ENCODE measurements around the gene SAFB.

The SAFB gene

GRCh38 chr19:5588441-5588840 is 34.4 kb upstream of the SAFB start:
- no peaks in the 10 kb centered on the region for H3K9me3 ChIP-seq (ENCODE audit: low read length)
- H3K9ac ChIP-seq (ENCODE audit: low read length) = no peak overlapping the region
- no peaks in the 10 kb centered on the region for H3K27me3 ChIP-seq (ENCODE audit: control insufficient read depth in 1 of 2, insufficient read depth in 2 of 2, low read length in 2 of 2)
- H3K4me1 ChIP-seq (ENCODE audit: insufficient read depth, low read length) = peaks cover 15% of the 10 kb centered on the region
- no peak overlapping the region for H3K27ac ChIP-seq (ENCODE audit: low read depth, low read length)
- H3K4me3 ChIP-seq (ENCODE audit: low read depth in 1 of 2, low read length in 2 of 2) = no peak overlapping the region
- peaks cover 69% of the 10 kb centered on the region for H3K36me3 ChIP-seq (ENCODE audit: insufficient read depth, low read length)

DNA sequence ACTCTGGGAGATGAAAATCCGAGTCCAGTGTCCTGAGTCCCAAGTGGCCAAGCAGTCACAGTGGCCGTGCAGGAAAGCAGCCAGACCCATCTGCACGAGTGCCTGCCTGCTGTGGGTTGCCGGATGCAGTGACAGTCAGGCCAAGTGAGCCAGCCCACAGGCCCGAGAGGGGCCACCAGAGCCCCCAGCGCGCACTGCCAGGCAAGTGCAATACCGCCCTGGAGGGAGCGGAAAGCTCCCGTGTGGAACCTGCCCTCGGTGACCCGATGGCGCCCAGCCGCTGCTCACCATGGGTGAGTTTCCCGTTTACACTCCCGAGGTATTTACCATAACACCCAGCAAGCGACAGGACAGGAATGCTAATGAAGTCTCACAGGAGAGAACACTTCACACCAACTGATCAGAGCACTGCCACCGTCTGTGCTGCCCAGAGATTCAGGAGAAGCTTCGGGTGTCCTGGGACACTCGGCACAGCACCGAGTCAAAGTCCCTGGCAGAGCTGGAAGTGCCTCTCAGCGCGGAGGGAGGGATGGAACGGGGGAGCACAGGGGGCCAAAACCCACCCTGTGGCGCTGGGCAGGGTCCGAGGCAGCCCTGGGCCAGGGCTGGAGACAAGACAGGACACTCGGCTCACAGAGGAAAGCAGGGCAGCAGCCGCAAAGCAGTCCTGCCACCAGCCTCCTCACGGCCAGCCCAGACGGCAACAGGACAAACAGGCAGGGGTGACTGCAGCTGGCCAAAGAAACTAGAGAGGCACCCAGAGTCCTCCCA is 33.8 kb upstream of the SAFB start:
- H3K4me3 ChIP-seq (ENCODE audit: low read depth in 1 of 2, low read length in 2 of 2) = no peak overlapping the region
- no peak overlapping the region for H3K9ac ChIP-seq (ENCODE audit: low read length)
- H3K9me3 ChIP-seq (ENCODE audit: low read length) = no peaks in the 10 kb centered on the region
- peaks cover 15% of the 10 kb centered on the region for H3K4me1 ChIP-seq (ENCODE audit: insufficient read depth, low read length)
- peaks cover 75% of the 10 kb centered on the region for H3K36me3 ChIP-seq (ENCODE audit: insufficient read depth, low read length)
- no peak overlapping the region for H3K27ac ChIP-seq (ENCODE audit: low read depth, low read length)
- H3K27me3 ChIP-seq (ENCODE audit: control insufficient read depth in 1 of 2, insufficient read depth in 2 of 2, low read length in 2 of 2) = no peaks in the 10 kb centered on the region

- peaks cover 87% of the 10 kb centered on the region for H3K36me3 ChIP-seq (ENCODE audit: insufficient read depth, low read length)
Observed at GRCh38 chr19:5590151-5590864, 32.6 kb upstream of the SAFB start.

GRCh38 chr19:5590865-5591154 is 32.1 kb upstream of the SAFB start:
- H3K27me3 ChIP-seq (ENCODE audit: control insufficient read depth in 1 of 2, insufficient read depth in 2 of 2, low read length in 2 of 2) = no peaks in the 10 kb centered on the region
- H3K9ac ChIP-seq (ENCODE audit: low read length) = no peak overlapping the region
- no peak overlapping the region for H3K27ac ChIP-seq (ENCODE audit: low read depth, low read length)
- H3K36me3 ChIP-seq (ENCODE audit: insufficient read depth, low read length) = peaks cover 92% of the 10 kb centered on the region
- H3K9me3 ChIP-seq (ENCODE audit: low read length) = no peaks in the 10 kb centered on the region
- H3K4me3 ChIP-seq (ENCODE audit: low read depth in 1 of 2, low read length in 2 of 2) = no peak overlapping the region
- peaks cover 7% of the 10 kb centered on the region for H3K4me1 ChIP-seq (ENCODE audit: insufficient read depth, low read length)

More at GRCh38 chr19:5590151-5590864, 32.6 kb upstream of the SAFB start:
- H3K9ac ChIP-seq (ENCODE audit: low read length) = no peak overlapping the region
- no peaks in the 10 kb centered on the region for H3K9me3 ChIP-seq (ENCODE audit: low read length)
- peaks cover 12% of the 10 kb centered on the region for H3K4me1 ChIP-seq (ENCODE audit: insufficient read depth, low read length)
- no peaks in the 10 kb centered on the region for H3K27me3 ChIP-seq (ENCODE audit: control insufficient read depth in 1 of 2, insufficient read depth in 2 of 2, low read length in 2 of 2)
- H3K4me3 ChIP-seq (ENCODE audit: low read depth in 1 of 2, low read length in 2 of 2) = no peak overlapping the region
- H3K27ac ChIP-seq (ENCODE audit: low read depth, low read length) = no peak overlapping the region

GRCh38 chr19:5591476-5591875 is 31.4 kb upstream of the SAFB start:
- H3K9me3 ChIP-seq (ENCODE audit: low read length) = no peaks in the 10 kb centered on the region
- H3K27ac ChIP-seq (ENCODE audit: low read depth, low read length) = no peak overlapping the region
- no peak overlapping the region for H3K4me3 ChIP-seq (ENCODE audit: low read depth in 1 of 2, low read length in 2 of 2)
- H3K36me3 ChIP-seq (ENCODE audit: insufficient read depth, low read length) = peaks cover 97% of the 10 kb centered on the region
- H3K9ac ChIP-seq (ENCODE audit: low read length) = no peak overlapping the region
- H3K27me3 ChIP-seq (ENCODE audit: control insufficient read depth in 1 of 2, insufficient read depth in 2 of 2, low read length in 2 of 2) = no peaks in the 10 kb centered on the region
- peaks cover under 1% of the 10 kb centered on the region for H3K4me1 ChIP-seq (ENCODE audit: insufficient read depth, low read length)

- Histone ChIP-seq H3K36me3 (ENCODE audit: insufficient read depth, low read length) (peaks cover 97% of the 10 kb centered on the region), H3K27me3 (ENCODE audit: control insufficient read depth in 1 of 2, insufficient read depth in 2 of 2, low read length in 2 of 2) (no peaks in the 10 kb centered on the region)
Observed at GRCh38 chr19:5592531-5593342, 30.1 kb upstream of the SAFB start.

DNA sequence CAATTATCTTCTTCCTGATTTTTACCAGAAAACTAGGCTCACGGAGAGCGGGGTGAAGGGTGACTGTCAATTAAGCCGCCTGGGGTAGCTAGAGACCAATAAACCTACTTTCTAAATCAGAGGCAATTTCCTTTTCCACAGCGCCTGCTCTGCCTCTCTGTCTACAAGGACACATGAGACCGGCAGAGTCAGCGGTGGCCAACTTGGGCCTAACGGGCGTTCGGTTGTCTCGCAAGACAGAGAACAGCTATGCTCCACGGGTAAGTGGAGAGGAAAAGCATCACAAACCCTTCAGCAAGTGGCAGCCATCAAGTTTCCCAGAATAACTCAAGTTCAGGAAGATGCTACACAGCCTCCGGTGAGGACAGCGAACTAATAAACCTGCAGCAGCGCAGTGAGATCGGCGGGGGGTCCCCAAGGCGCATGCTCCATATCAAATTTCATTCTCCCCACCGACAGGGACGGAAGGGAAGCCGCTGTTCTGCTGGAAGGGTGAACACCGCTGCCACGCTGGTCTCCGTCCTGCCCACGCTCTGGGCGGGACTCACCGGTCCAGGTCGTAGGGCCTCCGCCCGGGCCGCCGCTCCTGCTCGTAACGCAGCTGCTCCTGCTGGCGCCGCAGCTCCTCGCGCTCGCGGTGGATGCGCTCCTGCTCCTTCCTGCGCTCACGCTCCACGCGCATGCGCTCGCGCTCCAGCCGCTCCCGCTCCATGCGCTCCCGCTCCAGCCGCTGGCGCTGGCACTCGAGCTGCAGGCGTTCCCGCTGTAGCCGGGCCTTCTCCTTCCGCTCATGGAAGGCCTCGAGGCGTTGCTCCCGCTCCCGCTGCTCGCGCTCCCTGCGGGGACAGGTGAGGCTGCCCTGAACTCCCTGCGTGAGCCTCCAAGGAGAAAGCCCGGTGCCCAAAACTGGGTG is 29.3 kb upstream of the SAFB start:
- Histone ChIP-seq H3K4me3 (ENCODE audit: low read depth in 1 of 2, low read length in 2 of 2) (no peak overlapping the region), H3K36me3 (ENCODE audit: insufficient read depth, low read length) (peaks cover 97% of the 10 kb centered on the region), H3K27ac (ENCODE audit: low read depth, low read length) (no peak overlapping the region), H3K9ac (ENCODE audit: low read length) (no peak overlapping the region), H3K9me3 (ENCODE audit: low read length) (no peaks in the 10 kb centered on the region), H3K4me1 (ENCODE audit: insufficient read depth, low read length) (no peaks in the 10 kb centered on the region), H3K27me3 (ENCODE audit: control insufficient read depth in 1 of 2, insufficient read depth in 2 of 2, low read length in 2 of 2) (no peaks in the 10 kb centered on the region)

More at GRCh38 chr19:5592531-5593342, 30.1 kb upstream of the SAFB start:
- no peak overlapping the region for H3K9ac ChIP-seq (ENCODE audit: low read length)
- no peaks in the 10 kb centered on the region for H3K4me1 ChIP-seq (ENCODE audit: insufficient read depth, low read length)
- no peak overlapping the region for H3K4me3 ChIP-seq (ENCODE audit: low read depth in 1 of 2, low read length in 2 of 2)
- no peaks in the 10 kb centered on the region for H3K9me3 ChIP-seq (ENCODE audit: low read length)
- H3K27ac ChIP-seq (ENCODE audit: low read depth, low read length) = no peak overlapping the region

DNA sequence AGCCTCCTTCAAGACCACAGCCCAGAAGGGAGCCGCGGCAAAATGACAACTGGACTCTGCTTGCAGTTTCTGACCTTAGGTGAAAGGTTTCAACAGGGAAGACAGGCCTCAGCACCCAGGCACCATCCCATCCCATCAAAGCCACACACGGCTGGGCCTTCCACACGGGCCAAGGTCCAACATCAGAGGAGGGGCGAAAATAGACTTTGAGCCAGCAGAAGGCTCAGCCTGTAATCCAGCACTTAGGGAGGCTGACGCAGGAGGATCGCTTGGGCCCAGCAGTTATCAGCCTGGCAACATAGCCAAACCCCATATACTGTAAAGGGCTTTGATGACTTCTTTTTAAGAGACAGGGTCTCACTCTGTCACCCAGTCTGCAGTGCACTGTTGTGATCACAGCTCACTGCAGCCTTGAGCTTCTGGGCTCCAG is 28.3 kb upstream of the SAFB start:
- H3K9ac ChIP-seq (ENCODE audit: low read length) = no peak overlapping the region
- H3K9me3 ChIP-seq (ENCODE audit: low read length) = no peaks in the 10 kb centered on the region
- no peak overlapping the region for H3K4me3 ChIP-seq (ENCODE audit: low read depth in 1 of 2, low read length in 2 of 2)
- no peaks in the 10 kb centered on the region for H3K27me3 ChIP-seq (ENCODE audit: control insufficient read depth in 1 of 2, insufficient read depth in 2 of 2, low read length in 2 of 2)
- no peak overlapping the region for H3K27ac ChIP-seq (ENCODE audit: low read depth, low read length)
- peaks cover 97% of the 10 kb centered on the region for H3K36me3 ChIP-seq (ENCODE audit: insufficient read depth, low read length)
- no peaks in the 10 kb centered on the region for H3K4me1 ChIP-seq (ENCODE audit: insufficient read depth, low read length)

DNA sequence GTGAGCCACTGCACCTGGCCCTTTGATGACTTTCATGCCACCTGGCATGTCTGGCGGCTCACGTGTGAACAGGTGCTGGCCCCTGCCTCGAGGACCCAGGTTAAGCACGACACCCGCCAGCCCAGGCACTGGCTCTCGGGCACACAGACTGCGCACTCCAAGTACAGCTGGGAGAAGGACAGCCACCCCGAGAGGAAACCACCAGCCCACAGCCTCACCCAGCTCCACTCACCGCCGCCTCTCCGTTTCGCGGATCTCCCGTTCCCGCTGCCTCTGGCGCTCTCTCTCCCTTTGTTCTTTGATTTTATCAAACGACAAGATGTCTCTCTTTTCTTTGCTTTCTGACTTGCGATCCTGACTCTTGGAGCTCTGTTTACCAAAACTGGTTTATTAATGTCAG is 27.8 kb upstream of the SAFB start:
- no peaks in the 10 kb centered on the region for H3K4me1 ChIP-seq (ENCODE audit: insufficient read depth, low read length)
- no peak overlapping the region for H3K4me3 ChIP-seq (ENCODE audit: low read depth in 1 of 2, low read length in 2 of 2)
- no peak overlapping the region for H3K9ac ChIP-seq (ENCODE audit: low read length)
- no peaks in the 10 kb centered on the region for H3K27me3 ChIP-seq (ENCODE audit: control insufficient read depth in 1 of 2, insufficient read depth in 2 of 2, low read length in 2 of 2)
- peaks cover 97% of the 10 kb centered on the region for H3K36me3 ChIP-seq (ENCODE audit: insufficient read depth, low read length)
- no peaks in the 10 kb centered on the region for H3K9me3 ChIP-seq (ENCODE audit: low read length)
- H3K27ac ChIP-seq (ENCODE audit: low read depth, low read length) = no peak overlapping the region

GRCh38 chr19:5595745-5596144 is 27.1 kb upstream of the SAFB start:
- no peak overlapping the region for H3K9ac ChIP-seq (ENCODE audit: low read length)
- H3K4me1 ChIP-seq (ENCODE audit: insufficient read depth, low read length) = no peaks in the 10 kb centered on the region
- no peak overlapping the region for H3K27ac ChIP-seq (ENCODE audit: low read depth, low read length)
- H3K4me3 ChIP-seq (ENCODE audit: low read depth in 1 of 2, low read length in 2 of 2) = no peak overlapping the region
- peaks cover 97% of the 10 kb centered on the region for H3K36me3 ChIP-seq (ENCODE audit: insufficient read depth, low read length)
- no peaks in the 10 kb centered on the region for H3K9me3 ChIP-seq (ENCODE audit: low read length)
- no peaks in the 10 kb centered on the region for H3K27me3 ChIP-seq (ENCODE audit: control insufficient read depth in 1 of 2, insufficient read depth in 2 of 2, low read length in 2 of 2)

DNA sequence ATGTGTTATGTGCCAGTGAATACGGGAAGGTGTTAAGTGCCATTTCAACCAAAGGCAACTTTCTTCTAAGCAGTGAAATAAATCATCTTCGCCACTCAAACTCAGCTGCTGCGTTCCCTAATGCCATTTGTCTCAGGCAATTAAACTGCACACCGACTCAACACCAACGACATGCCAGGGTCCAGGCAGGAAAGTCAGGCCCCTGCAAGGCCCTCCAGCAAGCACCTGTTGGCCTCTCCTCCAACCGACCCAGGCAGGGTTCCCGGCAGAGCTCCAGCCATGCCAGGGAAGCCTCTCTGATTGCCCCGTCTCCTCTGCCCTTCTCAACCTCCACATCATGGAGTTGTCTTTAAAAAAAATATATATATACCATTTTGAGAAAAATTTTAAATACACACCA is 22.1 kb upstream of the SAFB start:
- no peak overlapping the region for H3K4me3 ChIP-seq (ENCODE audit: low read depth in 1 of 2, low read length in 2 of 2)
- peaks cover 80% of the 10 kb centered on the region for H3K36me3 ChIP-seq (ENCODE audit: insufficient read depth, low read length)
- no peaks in the 10 kb centered on the region for H3K27me3 ChIP-seq (ENCODE audit: control insufficient read depth in 1 of 2, insufficient read depth in 2 of 2, low read length in 2 of 2)
- H3K9me3 ChIP-seq (ENCODE audit: low read length) = no peaks in the 10 kb centered on the region
- H3K4me1 ChIP-seq (ENCODE audit: insufficient read depth, low read length) = no peaks in the 10 kb centered on the region
- no peak overlapping the region for H3K9ac ChIP-seq (ENCODE audit: low read length)
- H3K27ac ChIP-seq (ENCODE audit: low read depth, low read length) = no peak overlapping the region
